Spleen (tissue), 7 donors: Measurements from ENCODE around the gene HOXA10.

Experiments
- CTCF ChIP-seq, 11 experiments: fragments of 200-600 bp in 7 of 11; fragments of 450-650 bp in 4 of 11; sonication (generic) in 4 of 11; IDR thresholded peaks in 8 of 11; conservative IDR thresholded peaks in 3 of 11; 1 replicate in 7 of 11; 2 replicates in 4 of 11; pipeline versions ENCODE4 v1.4.0 to v1.8.0; 2016 to 2021; ENCODE audit warnings: antibody characterized with exemption in 11 of 11, inconsistent platforms in 4 of 11, mild to moderate bottlenecking in 1 of 11
- POLR2A ChIP-seq, 3 donors: fragments of 450-650 bp; IDR thresholded peaks; one replicate each; pipeline ENCODE4 v1.5.1; 2017; ENCODE audit warnings: antibody characterized with exemption in 3 of 3, mild to moderate bottlenecking in 1 of 3
- POLR2AphosphoS5 ChIP-seq, 3 donors: sonication (generic); formaldehyde crosslinking; IDR thresholded peaks; one replicate each; pipeline ENCODE4 v1.5.1; 2017; ENCODE audit warnings: antibody characterized with exemption in 3 of 3
- donor health status: DM: no; HTN: no; CAD: no; lungs with moderate emphysema.
- donor health status: DM: no; HTN: no; CAD: no.
- donor health status: DM: no; HTN: no; CAD: no.

- TF ChIP-seq CTCF (IDR thresholded peaks at IDR 0.05 in 8 of 11, conservative IDR thresholded peaks at IDR 0.05 in 3 of 11) (no peak), POLR2A (IDR thresholded peaks at IDR 0.05) (no peak), POLR2AphosphoS5 (IDR thresholded peaks at IDR 0.05) (no peak)
Observed at GRCh38 chr7:27174874-27175625, 930 bp upstream of the HOXA10 start.
